Thymus (tissue), 11 donors: ENCODE results near the gene LRRC34. TPM values are rescaled to one million over a fixed set of nuclear protein-coding genes. Genes with fewer than 3 reads are reported as not detected.

Source experiments
- DNase-seq, 9 donors: peaks; one replicate each; pipeline ENCODE4 v3.0.0-alpha.2; 2013; ENCODE audit warnings: low spot score in 9 of 9, low read depth in 6 of 9, missing footprints in 1 of 9
- H3K27ac ChIP-seq, 2 donors: one replicate each; pipeline ENCODE4 v1.5.1; 2013; ENCODE audit warnings: control low read depth in 1 of 2, low read depth in 1 of 2, low read length in 1 of 2, mild to moderate bottlenecking in 1 of 2, moderate library complexity in 1 of 2
- H3K27me3 ChIP-seq, 2 donors: one replicate each; pipeline ENCODE4 v1.5.1; 2013; ENCODE audit warnings: low read length in 1 of 2; ENCODE audit not compliant: control insufficient read depth in 2 of 2, insufficient read depth in 1 of 2
- H3K36me3 ChIP-seq, 2 donors: one replicate each; pipeline ENCODE4 v1.5.1; 2013; ENCODE audit warnings: low read length in 1 of 2, mild to moderate bottlenecking in 1 of 2, moderate library complexity in 1 of 2; ENCODE audit not compliant: control insufficient read depth in 2 of 2, insufficient read depth in 2 of 2
- H3K4me1 ChIP-seq, 2 donors: one replicate each; pipeline ENCODE4 v1.5.1; 2013; ENCODE audit warnings: low read length in 2 of 2; ENCODE audit not compliant: control insufficient read depth in 2 of 2, insufficient read depth in 2 of 2
- H3K4me3 ChIP-seq, 2 donors: one replicate each; pipeline ENCODE4 v1.5.1; 2013; ENCODE audit warnings: low read length in 2 of 2, control low read depth in 1 of 2, mild to moderate bottlenecking in 1 of 2
- H3K9me3 ChIP-seq, 2 donors: one replicate each; pipeline ENCODE4 v1.5.1; 2013; ENCODE audit warnings: low read length in 1 of 2, mild to moderate bottlenecking in 1 of 2; ENCODE audit not compliant: control insufficient read depth in 2 of 2, insufficient read depth in 1 of 2
- WGBS: extraction: QIAGEN DNeasy Blood & Tissue Kit; methylation state at CpG from one replicate; pipeline ENCODE4 v1.1.7; 2013; 5-methylcytosine and 5-hydroxymethylcytosine counted together
- polyA plus RNA-seq: library from polyadenylated mRNA; stranded (reverse); fragments of 200-250 nt; gene quantifications from one replicate; pipeline ENCODE4 v1.2.3, GENCODE V29; 2013
- total RNA-seq: library from RNA; stranded (reverse); fragments of 120-200 nt; gene quantifications from one replicate; pipeline ENCODE4 v1.2.4, GENCODE V29; 2013
- donor health status: healthy.

LRRC34 gene
- total and polyA plus RNA-seq, 2 donors: 2.6 to 5.9 TPM

- H3K4me3 ChIP-seq: no peak overlapping the region
- no peaks in the 10 kb centered on the region for H3K27me3 ChIP-seq
- 95% methylated on average over 4 of the region's 4 CpGs for WGBS
- peaks cover 0 to 6% of the 10 kb centered on the region in 2 donors for H3K9me3 ChIP-seq
- H3K27ac ChIP-seq: no peak overlapping the region
- H3K4me1 ChIP-seq: peaks cover 2 to 8% of the 10 kb centered on the region in 2 donors
- H3K36me3 ChIP-seq: no peaks in the 10 kb centered on the region
- DNase-seq: no peak
These were observed 52.2 kb downstream of the LRRC34 start for GRCh38 chr3:169760479-169760878.

GRCh38 chr3:169759256-169759655 lies 53.4 kb downstream of the LRRC34 start:
- peaks cover 2 to 5% of the 10 kb centered on the region in 2 donors for H3K4me1 ChIP-seq
- WGBS: 5% methylated on average over 2 of the region's 2 CpGs
- no peak overlapping the region for H3K4me3 ChIP-seq
- no peak overlapping the region for H3K27ac ChIP-seq
- H3K9me3 ChIP-seq: peaks cover 0 to 4% of the 10 kb centered on the region in 2 donors
- H3K27me3 ChIP-seq: no peaks in the 10 kb centered on the region
- H3K36me3 ChIP-seq: no peaks in the 10 kb centered on the region
- peak in 2 of 9 donors; percentile 21 to 52 for DNase-seq

GRCh38 chr3:169758359-169758994 lies 54.2 kb downstream of the LRRC34 start:
- peaks cover 0 to 2% of the 10 kb centered on the region in 2 donors for H3K4me1 ChIP-seq
- no peaks in the 10 kb centered on the region for H3K27me3 ChIP-seq
- 60% methylated on average over 5 of the region's 5 CpGs for WGBS
- H3K4me3 ChIP-seq: no peak overlapping the region
- no peak for DNase-seq
- H3K36me3 ChIP-seq: no peaks in the 10 kb centered on the region
- no peak overlapping the region for H3K27ac ChIP-seq
- peaks cover 0 to 4% of the 10 kb centered on the region in 2 donors for H3K9me3 ChIP-seq

- no peak overlapping the region for H3K27ac ChIP-seq
- WGBS: 87% methylated on average over 2 of the region's 2 CpGs
- H3K9me3 ChIP-seq: no peaks in the 10 kb centered on the region
- peaks cover 0 to 2% of the 10 kb centered on the region in 2 donors for H3K4me1 ChIP-seq
- no peak for DNase-seq
- H3K4me3 ChIP-seq: no peak overlapping the region
- H3K27me3 ChIP-seq: no peaks in the 10 kb centered on the region
- no peaks in the 10 kb centered on the region for H3K36me3 ChIP-seq
These were observed 57.2 kb downstream of the LRRC34 start for GRCh38 chr3:169755488-169755887.

- H3K27ac ChIP-seq: no peak overlapping the region
- DNase-seq: no peak
- WGBS: 95% methylated on average over 3 of the region's 3 CpGs
These were observed 58.0 kb downstream of the LRRC34 start for GRCh38 chr3:169754711-169755110.

GRCh38 chr3:169751875-169752274 lies 60.8 kb downstream of the LRRC34 start:
- Histone ChIP-seq H3K4me1 (no peaks in the 10 kb centered on the region), H3K9me3 (no peaks in the 10 kb centered on the region), H3K27me3 (peaks cover under 1 to 5% of the 10 kb centered on the region in 2 donors), H3K4me3 (no peak overlapping the region), H3K27ac (no peak overlapping the region), H3K36me3 (no peaks in the 10 kb centered on the region)
- WGBS: 97% methylated on average over 2 of the region's 2 CpGs
- no peak for DNase-seq

More at GRCh38 chr3:169754711-169755110, 58.0 kb downstream of the LRRC34 start:
- peaks cover 0 to 2% of the 10 kb centered on the region in 2 donors for H3K4me1 ChIP-seq
- no peaks in the 10 kb centered on the region for H3K27me3 ChIP-seq
- no peak overlapping the region for H3K4me3 ChIP-seq
- H3K9me3 ChIP-seq: no peaks in the 10 kb centered on the region
- H3K36me3 ChIP-seq: no peaks in the 10 kb centered on the region

- Histone ChIP-seq H3K9me3 (no peaks in the 10 kb centered on the region), H3K4me1 (no peaks in the 10 kb centered on the region), H3K36me3 (no peaks in the 10 kb centered on the region), H3K27me3 (peaks cover 4 to 6% of the 10 kb centered on the region in 2 donors), H3K27ac (no peak overlapping the region), H3K4me3 (no peak overlapping the region)
- WGBS: 96% methylated on average over 2 of the region's 2 CpGs
- no peak for DNase-seq
These were observed 62.0 kb downstream of the LRRC34 start for GRCh38 chr3:169750665-169751064.

- Histone ChIP-seq H3K9me3 (no peaks in the 10 kb centered on the region), H3K4me3 (no peak overlapping the region), H3K4me1 (no peaks in the 10 kb centered on the region), H3K27me3 (peaks cover 4 to 6% of the 10 kb centered on the region in 2 donors), H3K27ac (no peak overlapping the region), H3K36me3 (no peaks in the 10 kb centered on the region)
- WGBS: 68% methylated on average over 3 of the region's 3 CpGs
- DNase-seq: no peak
These were observed 64.0 kb downstream of the LRRC34 start for GRCh38 chr3:169748670-169749069.

- 18% methylated on average over 6 of the region's 6 CpGs for WGBS
- no peak overlapping the region for H3K27ac ChIP-seq
- H3K36me3 ChIP-seq: no peaks in the 10 kb centered on the region
These were observed 65.8 kb downstream of the LRRC34 start for GRCh38 chr3:169746924-169747323.

More at GRCh38 chr3:169746924-169747323, 65.8 kb downstream of the LRRC34 start:
- no peaks in the 10 kb centered on the region for H3K4me1 ChIP-seq
- peaks cover 4 to 6% of the 10 kb centered on the region in 2 donors for H3K27me3 ChIP-seq
- H3K9me3 ChIP-seq: no peaks in the 10 kb centered on the region
- no peak for DNase-seq
- no peak overlapping the region for H3K4me3 ChIP-seq
